Activated CD8-positive, alpha-beta memory T cell treated with anti-CD3 and anti-CD28 coated beads, Interleukin-2, amount 10 ng/mL, durations not matched to agents 7 days and 5 days (primary cell): Measurements from ENCODE around the gene S100A12. TPM values are rescaled to one million over a fixed set of nuclear protein-coding genes. Genes with fewer than 3 reads are reported as not detected.

ENCODE experiments used
- ATAC-seq: fragments of 150-1000 bp; cut with Tn5 transposase; one replicate; pipeline ENCODE4 v1.10.0; 2021; ENCODE audit warnings: moderate library complexity
- CTCF ChIA-PET: fragments of 350-600 bp; sonication (Branson Sonifier 250); formaldehyde crosslinking; loops from one replicate; lab custom pipeline; 2021; ENCODE audit warnings: antibody characterized with exemption; lab: Charles Lee
- DNase-seq: peaks from one replicate; pipeline ENCODE4 v3.0.0-alpha.2; 2020
- H3K27ac Mint-ChIP-seq: one replicate; pipeline ENCODE4 v1.8.0; 2021; ENCODE audit warnings: mild to moderate bottlenecking, mixed read lengths
- H3K27me3 Mint-ChIP-seq: one replicate; pipeline ENCODE4 v1.8.0; 2021; ENCODE audit warnings: mixed read lengths
- H3K36me3 Mint-ChIP-seq: one replicate; pipeline ENCODE4 v1.8.0; 2021; ENCODE audit warnings: mild to moderate bottlenecking, mixed read lengths
- H3K4me1 Mint-ChIP-seq: one replicate; pipeline ENCODE4 v1.8.0; 2021; ENCODE audit warnings: mixed read lengths
- H3K4me3 Mint-ChIP-seq: one replicate; pipeline ENCODE4 v1.8.0; 2021; ENCODE audit warnings: mild to moderate bottlenecking, moderate library complexity, mixed read lengths
- H3K9me3 Mint-ChIP-seq: one replicate; pipeline ENCODE4 v1.8.0; 2022; ENCODE audit warnings: low read depth, mixed read lengths
- total RNA-seq, 2 experiments: library from RNA; stranded (reverse); gene quantifications; one replicate each; pipeline ENCODE4 v1.2.3, GENCODE V29; 2021

Gene S100A12
- total RNA-seq, 2 experiments from 2014 or later = not detected

DNA sequence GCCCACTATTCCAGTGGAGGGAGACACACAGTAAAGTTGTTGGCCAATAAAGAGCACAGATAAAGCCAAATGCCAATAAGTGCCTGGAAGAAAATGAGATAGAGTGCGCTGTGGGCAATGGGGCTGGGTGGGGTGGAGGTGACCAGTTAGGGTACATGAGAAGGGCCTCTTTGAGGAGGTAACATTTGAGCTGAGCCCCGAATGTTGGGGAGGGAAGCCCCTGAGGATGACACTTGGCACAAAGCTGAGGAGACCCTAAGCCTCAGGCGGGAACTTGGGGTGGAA, 16.8 kb downstream of the S100A12 start:
- no peak for ATAC-seq
- no peak for DNase-seq
- CTCF ChIA-PET = interaction anchor here (2.3 kb wide), 1 partner anchor 136 kb away, joined by 11 read pairs; no protein-coding TSS in a partner anchor
- no peak overlapping the region for H3K4me3 Mint-ChIP-seq
- no peaks in the 10 kb centered on the region for H3K36me3 Mint-ChIP-seq
- H3K27ac Mint-ChIP-seq = no peak overlapping the region
- peaks cover 7% of the 10 kb centered on the region for H3K4me1 Mint-ChIP-seq
- H3K27me3 Mint-ChIP-seq = peaks cover 11% of the 10 kb centered on the region
- no peaks in the 10 kb centered on the region for H3K9me3 Mint-ChIP-seq

DNA sequence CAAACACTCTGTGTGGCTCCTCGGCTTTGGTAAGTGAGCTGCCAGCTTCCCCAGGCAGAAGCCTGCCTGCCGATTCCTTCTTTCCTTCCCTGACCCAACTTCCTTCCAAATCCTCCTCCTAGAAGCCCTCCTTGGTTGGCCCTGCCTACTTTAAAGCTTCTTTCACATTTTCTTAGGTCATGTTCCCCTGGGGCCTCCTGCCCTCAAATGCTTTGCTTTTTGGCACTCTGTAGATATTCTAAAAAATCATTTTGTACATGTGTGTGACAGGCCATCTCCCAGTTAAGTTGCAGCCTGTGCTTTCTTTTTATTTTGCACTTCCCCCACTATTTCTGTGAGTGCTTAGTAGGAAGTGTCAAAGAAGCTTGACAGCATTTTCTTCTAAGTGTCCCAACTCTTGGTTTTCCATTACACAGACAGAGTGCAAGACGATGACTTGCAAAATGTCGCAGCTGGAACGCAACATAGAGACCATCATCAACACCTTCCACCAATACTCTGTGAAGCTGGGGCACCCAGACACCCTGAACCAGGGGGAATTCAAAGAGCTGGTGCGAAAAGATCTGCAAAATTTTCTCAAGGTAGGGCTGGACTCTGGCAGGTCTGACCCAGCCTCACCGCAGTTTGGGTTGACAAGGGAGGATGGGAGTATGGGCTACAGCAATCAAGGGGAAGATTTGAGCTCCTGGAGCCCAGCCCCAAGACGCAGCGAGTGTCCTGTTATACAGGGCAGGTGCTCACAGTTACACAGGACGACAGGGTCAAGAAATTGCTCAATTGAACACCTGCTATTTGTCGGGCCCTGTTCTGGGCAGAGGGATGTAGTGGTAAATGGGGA, 17.3 kb downstream of the S100A12 start, which contains the start of gene S100A9:
Gene S100A9, plus strand, starts transcription at position 2 of the 838 bp plus-strand sequence. Its CDS starts 430 bp downstream, at position 432.
- ATAC-seq = no peak
- Mint-ChIP-seq H3K36me3 (no peaks in the 10 kb centered on the region), H3K27ac (no peak within 1 kb of the TSS), H3K27me3 (peaks cover 6% of the 10 kb centered on the region), H3K4me3 (no peak within 1 kb of the TSS), H3K9me3 (no peaks in the 10 kb centered on the region), H3K4me1 (peaks cover 7% of the 10 kb centered on the region)
- no peak for DNase-seq
- CTCF ChIA-PET = interaction anchor here (0.6 to 2.3 kb wide), 2 partner anchors 136 to 508 kb away, joined by 3 to 11 read pairs; no protein-coding TSS in a partner anchor

DNA sequence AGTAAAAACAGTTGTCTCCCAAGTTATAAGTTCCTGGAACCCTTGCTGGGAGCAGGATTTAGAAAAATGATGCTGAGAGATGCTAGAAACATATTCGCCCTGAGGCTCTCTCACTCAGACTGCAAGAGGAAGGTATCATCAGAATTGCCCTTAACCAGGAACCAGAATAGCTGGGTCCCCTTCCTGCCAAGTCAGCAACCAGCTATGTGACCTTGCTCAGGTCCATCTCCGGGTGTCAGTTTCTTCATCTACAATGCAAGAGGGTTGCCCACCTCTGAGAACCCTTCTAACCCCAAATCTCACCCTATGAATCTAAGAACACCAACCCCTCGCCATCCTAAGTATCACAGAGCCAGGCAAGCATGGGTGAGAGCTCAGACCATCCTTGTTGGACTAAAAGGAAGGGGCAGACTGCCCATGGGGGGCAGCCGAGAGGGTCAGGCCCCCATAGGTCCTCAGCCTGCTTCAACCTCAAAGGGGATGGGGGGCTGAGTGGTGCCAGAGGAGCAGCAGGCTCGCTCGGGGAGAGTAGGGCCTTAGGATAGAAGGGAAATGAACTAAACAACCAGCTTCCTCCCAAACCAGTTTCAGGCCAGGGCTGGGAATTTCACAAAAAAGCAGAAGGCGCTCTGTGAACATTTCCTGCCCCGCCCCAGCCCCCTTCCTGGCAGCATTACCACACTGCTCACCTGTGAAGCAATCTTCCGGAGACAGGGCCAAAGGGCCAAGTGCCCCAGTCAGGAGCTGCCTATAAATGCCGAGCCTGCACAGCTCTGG, 18.2 kb downstream of the S100A12 start:
- DNase-seq (no peak), ATAC-seq (no peak)
- Mint-ChIP-seq H3K27ac (no peak overlapping the region), H3K4me1 (peaks cover 7% of the 10 kb centered on the region), H3K27me3 (peaks cover 2% of the 10 kb centered on the region), H3K4me3 (no peak overlapping the region), H3K36me3 (no peaks in the 10 kb centered on the region), H3K9me3 (no peaks in the 10 kb centered on the region)
- CTCF ChIA-PET = interaction anchor here (0.6 to 2.3 kb wide), 2 partner anchors 137 to 507 kb away, joined by 3 to 11 read pairs; no protein-coding TSS in a partner anchor

DNA sequence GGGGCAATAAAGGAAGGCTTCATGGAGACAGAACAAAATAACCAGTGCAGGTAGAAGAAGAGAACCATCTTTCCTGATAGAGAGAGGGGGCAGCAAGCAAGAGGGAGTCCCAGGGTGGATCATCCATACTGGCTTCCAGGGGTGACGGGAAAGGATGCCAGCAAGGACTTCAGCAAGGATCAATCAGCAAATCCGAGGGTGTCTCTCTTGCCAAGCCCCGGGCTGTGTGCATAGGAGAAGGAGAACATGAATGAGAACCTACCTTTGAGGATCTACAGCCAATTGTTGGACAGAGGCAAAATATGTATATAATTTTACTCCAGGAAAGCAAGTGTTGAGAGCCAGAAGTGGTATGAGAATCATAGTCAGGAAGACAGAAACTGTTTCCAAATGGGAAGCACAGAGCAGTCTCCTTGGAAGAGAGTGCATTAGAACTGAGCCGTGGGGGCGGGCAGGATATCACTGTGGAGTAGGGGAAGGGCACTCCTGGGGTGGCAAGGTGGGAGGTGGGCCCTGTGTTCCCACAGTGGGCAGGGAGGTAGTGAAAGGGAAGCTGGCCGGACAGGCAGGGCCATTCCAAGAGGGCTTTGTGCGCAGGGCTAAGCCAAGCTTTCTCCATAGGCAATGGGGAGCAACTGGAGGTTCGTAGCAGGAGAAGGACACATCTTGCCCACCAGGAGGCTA, 18.9 kb downstream of the S100A12 start:
- no peak overlapping the region for H3K27ac Mint-ChIP-seq
- no peak for DNase-seq
- CTCF ChIA-PET = interaction anchor here (1.4 to 6.4 kb wide), 4 partner anchors 10 to 140 kb away, joined by 3 to 126 read pairs (median 12); no protein-coding TSS in a partner anchor
- ATAC-seq = no peak
- H3K27me3 Mint-ChIP-seq = peaks cover 4% of the 10 kb centered on the region
- H3K9me3 Mint-ChIP-seq = no peaks in the 10 kb centered on the region
- no peaks in the 10 kb centered on the region for H3K36me3 Mint-ChIP-seq
- H3K4me3 Mint-ChIP-seq = no peak overlapping the region
- peaks cover 7% of the 10 kb centered on the region for H3K4me1 Mint-ChIP-seq

DNA sequence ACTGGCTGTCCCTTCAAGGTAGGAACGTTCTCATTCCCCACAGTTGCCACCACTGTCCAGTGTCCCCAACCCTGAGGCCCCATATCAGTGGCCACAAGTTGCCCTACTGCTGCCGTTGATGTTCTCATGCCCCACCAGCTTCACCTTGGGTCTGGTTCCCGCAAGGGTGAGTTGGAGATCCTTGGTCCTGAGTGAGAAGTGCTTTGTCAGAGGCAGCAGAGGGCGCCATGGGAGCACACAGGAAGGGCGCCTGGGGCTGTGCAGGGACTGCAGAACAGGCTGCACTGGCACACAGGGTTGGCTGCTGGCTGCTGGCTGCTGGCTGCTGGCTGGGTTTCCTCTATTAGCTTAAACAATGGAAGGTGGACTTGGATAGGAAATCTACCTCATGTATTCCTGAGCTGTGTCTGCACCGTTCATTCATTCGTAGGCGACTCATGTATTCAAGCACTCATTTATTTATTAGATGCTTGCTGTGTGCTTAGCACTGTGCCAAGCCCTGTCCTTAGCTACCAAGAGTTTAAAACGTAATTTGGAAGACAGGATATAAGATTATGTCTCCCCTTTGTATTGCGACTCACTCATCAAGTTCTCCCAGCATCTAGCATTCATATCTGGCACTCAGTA, 19.9 kb downstream of the S100A12 start:
- H3K27ac Mint-ChIP-seq = no peak overlapping the region
- no peaks in the 10 kb centered on the region for H3K9me3 Mint-ChIP-seq
- peaks cover 7% of the 10 kb centered on the region for H3K4me1 Mint-ChIP-seq
- H3K36me3 Mint-ChIP-seq = no peaks in the 10 kb centered on the region
- H3K4me3 Mint-ChIP-seq = no peak overlapping the region
- ATAC-seq = peak; percentile 76
- peaks cover 12% of the 10 kb centered on the region for H3K27me3 Mint-ChIP-seq
- peak; percentile 59 for DNase-seq
- CTCF ChIA-PET = interaction anchor here (0.9 to 6.4 kb wide), 6 partner anchors 9 to 141 kb away, joined by 3 to 126 read pairs (median 4); no protein-coding TSS in a partner anchor

DNA sequence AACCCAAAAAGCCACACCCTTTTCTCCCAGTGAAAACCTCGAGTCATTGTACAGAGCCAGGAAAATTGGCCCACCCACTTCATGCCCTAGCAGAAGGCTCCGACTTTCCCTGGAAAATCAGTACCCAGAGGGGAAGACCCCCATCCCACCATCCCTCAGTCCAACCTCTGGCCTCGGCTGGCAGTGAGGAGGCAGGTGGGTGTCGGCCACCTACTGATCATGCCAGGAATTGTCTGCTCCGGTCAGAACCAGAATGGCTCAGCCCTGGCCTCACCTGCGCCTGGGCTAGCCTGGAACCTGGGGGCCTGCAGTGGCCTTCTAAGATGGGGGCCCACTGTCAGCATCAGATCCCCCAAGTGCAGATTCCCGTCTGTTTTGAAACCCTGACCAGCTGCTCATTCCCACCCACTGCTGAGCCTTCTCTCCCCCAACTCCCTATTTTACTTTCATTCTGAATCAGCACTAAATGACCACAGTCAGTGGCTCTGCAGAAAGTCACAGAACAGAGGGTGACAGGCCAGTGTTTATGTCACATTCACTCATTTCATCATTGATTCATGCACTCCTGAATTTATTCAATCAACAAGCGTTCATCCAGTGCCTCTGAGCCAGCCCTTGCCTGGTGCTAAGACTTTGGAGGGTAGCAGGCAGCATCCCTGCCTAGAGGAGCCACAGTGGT, 20.8 kb downstream of the S100A12 start:
- no peaks in the 10 kb centered on the region for H3K36me3 Mint-ChIP-seq
- H3K27me3 Mint-ChIP-seq = peaks cover 14% of the 10 kb centered on the region
- DNase-seq (no peak), ATAC-seq (no peak)
- no peak overlapping the region for H3K27ac Mint-ChIP-seq
- no peaks in the 10 kb centered on the region for H3K9me3 Mint-ChIP-seq
- H3K4me1 Mint-ChIP-seq = peaks cover 7% of the 10 kb centered on the region
- CTCF ChIA-PET = interaction anchor here (1.0 to 6.4 kb wide), 7 partner anchors 8 to 177 kb away, joined by 3 to 126 read pairs (median 4); no protein-coding TSS in a partner anchor
- H3K4me3 Mint-ChIP-seq = no peak overlapping the region

DNA sequence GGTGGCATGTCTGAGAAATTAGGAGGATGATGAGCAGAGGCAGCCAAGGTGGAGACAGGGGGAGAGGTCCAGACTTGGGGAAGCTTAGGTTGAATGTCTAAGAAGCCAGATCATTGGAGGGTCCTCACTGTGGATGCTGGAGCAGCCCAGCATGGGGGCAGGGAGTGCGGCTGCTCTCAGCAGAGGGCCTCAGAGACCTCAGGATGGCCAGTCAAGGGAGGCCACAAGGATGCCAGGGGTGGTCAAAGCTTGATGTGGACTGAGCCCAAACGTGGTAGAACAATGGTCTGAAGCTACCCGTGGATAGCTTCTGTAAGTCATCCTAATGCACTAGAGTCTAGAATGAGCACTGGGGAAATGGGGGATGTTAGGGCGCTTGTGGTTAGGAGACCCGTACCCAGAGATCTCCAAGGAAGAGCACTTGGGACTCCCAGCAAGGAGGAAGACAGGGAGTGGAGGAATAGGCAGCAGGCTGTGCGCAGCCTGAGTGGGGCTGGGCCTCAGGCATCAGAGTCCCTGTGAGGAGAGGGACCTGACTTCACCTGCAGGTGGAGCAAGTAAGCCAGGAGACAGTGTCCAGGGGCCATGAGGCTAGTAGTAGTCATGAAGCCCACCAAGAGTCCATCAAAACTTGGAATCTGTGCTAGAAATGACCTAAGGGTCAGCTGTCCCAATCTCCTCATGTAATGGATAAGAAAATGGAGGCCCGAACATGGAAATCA, 22.0 kb downstream of the S100A12 start:
- ATAC-seq (no peak), DNase-seq (no peak)
- H3K36me3 Mint-ChIP-seq = no peaks in the 10 kb centered on the region
- CTCF ChIA-PET = interaction anchor here (1.0 to 6.4 kb wide), 15 partner anchors 10 to 179 kb away, joined by 3 to 126 read pairs (median 5); partner anchors contain the start of gene S100A12
- H3K4me3 Mint-ChIP-seq = no peak overlapping the region
- H3K4me1 Mint-ChIP-seq = peaks cover 7% of the 10 kb centered on the region
- no peaks in the 10 kb centered on the region for H3K9me3 Mint-ChIP-seq
- peaks cover 21% of the 10 kb centered on the region for H3K27me3 Mint-ChIP-seq
- no peak overlapping the region for H3K27ac Mint-ChIP-seq

DNA sequence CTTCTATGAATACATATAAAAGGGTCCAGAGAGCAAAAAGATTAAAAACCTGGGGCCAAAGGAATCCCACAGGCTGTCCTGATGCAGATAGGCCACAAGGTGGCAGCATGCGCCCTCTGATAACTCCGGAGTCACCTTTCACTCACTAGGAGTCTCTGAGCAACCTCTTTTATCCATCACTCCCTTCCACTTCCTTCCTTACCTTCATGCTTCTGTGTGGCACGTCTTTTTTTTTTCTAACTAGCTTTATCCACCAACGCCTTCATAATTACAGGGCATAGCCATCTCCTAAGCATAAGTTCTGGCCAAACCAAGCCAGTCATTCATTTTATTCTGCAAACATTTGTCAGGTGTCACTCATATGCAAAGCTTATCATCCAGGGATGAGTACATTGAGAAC, 22.9 kb downstream of the S100A12 start:
- H3K27ac Mint-ChIP-seq = no peak overlapping the region
- H3K9me3 Mint-ChIP-seq = no peaks in the 10 kb centered on the region
- peak; percentile 78 for ATAC-seq
- peak; percentile 73 for DNase-seq
- CTCF ChIA-PET = interaction anchor here (0.9 to 6.4 kb wide), 14 partner anchors 9 to 423 kb away, joined by 3 to 126 read pairs (median 5); partner anchors contain the start of gene SLC27A3
- H3K27me3 Mint-ChIP-seq = peaks cover 26% of the 10 kb centered on the region
- no peak overlapping the region for H3K4me3 Mint-ChIP-seq
- H3K36me3 Mint-ChIP-seq = no peaks in the 10 kb centered on the region
- peaks cover 4% of the 10 kb centered on the region for H3K4me1 Mint-ChIP-seq

DNA sequence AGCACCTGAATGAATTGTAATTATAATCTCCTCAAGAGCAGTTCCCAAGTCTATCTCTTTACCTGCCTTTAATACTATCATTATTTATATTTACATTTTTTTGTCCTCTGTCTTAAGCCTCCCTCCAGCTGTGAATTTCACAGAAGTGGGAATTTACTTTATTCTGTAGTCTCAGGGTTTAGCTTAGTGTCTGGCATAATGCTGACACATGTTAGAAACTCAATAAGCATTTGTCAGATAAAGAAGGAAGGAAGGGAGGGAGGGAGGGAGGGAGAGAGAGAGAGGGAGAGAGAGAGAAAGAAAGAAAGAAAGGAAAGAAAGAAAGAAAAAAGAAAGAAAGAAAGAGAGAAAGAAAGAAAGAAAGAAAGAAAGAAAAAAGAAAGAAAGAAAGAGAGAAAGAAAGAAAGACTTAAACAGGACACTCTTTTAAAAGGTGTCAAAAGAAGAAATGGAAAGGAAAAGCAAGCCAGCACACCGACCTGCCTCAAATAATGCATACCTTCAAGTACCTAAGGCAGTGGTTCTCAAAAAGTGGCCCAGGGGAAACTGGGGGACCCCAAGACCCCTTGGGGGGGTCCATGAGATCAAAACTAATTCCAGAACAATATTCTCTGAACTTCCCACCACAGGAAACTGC, 25.0 kb downstream of the S100A12 start:
- H3K4me3 Mint-ChIP-seq = no peak overlapping the region
- DNase-seq (no peak), ATAC-seq (no peak)
- H3K27me3 Mint-ChIP-seq = peaks cover 45% of the 10 kb centered on the region
- H3K36me3 Mint-ChIP-seq = no peaks in the 10 kb centered on the region
- no peaks in the 10 kb centered on the region for H3K9me3 Mint-ChIP-seq
- peaks cover 13% of the 10 kb centered on the region for H3K4me1 Mint-ChIP-seq
- CTCF ChIA-PET = interaction anchor here (6.4 kb wide), 1 partner anchor 146 kb away, joined by 126 read pairs; no protein-coding TSS in a partner anchor
- H3K27ac Mint-ChIP-seq = no peak overlapping the region

DNA sequence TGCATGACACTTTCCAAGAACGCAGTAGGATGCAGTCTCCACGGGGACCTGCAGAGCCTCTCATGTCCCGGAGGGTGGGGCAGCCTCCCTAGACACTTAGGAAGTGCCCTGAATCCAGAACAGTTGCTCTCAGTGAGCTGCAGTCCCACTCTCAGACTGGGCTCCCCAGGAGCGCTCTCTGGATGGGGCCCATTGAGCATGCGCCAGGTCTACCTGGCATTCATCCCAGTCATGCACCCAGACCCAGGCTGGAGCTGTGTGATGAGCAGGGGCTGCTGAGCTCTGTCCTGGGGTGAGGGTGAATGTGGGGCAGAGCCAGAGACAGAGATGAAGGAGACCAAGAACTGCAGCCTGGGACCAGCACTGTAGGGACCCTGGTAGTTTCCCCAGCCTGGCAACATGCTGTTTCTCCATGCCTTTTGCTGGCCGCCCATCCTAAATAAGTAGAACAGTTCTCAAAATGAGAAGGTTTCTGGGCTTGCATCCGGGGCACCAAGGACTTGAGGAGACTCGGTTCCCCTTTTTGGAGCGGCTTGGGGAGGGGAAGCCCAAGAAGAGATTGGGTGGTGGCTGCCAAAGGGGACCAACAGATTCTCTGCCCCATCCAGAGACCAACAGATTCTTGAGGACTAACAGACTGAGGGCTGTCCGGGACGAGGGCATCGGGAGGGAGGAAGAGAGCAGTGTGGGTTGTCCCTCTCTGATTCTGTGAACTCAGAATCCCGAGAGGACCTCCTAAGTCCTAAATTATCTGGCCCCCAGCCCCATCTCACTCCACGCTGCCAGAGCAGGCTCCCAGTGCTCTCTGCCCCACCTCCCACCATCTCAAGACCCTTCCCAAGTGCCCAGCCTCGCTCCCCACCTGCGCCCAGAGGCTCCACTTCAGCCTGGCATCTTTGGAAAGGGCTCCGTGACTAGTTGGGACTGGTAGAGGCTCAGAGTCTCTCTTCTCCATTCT, 25.8 kb downstream of the S100A12 start:
- no peak for ATAC-seq
- Mint-ChIP-seq H3K4me1 (peaks cover 19% of the 10 kb centered on the region), H3K36me3 (no peaks in the 10 kb centered on the region), H3K27me3 (peaks cover 46% of the 10 kb centered on the region), H3K27ac (no peak overlapping the region), H3K9me3 (no peaks in the 10 kb centered on the region), H3K4me3 (no peak overlapping the region)
- CTCF ChIA-PET = interaction anchor here (6.4 kb wide), 1 partner anchor 147 kb away, joined by 126 read pairs; no protein-coding TSS in a partner anchor
- no peak for DNase-seq
